HG03103 (cell line): ENCODE data around the gene ISG20.
"Not testable (repeated sequence)": the region's sequence is repeated elsewhere in the genome, so short reads cannot be mapped to it uniquely, and the experiment has no call there.

Experiments used
- ATAC-seq: cut with Tn5 transposase; IDR thresholded peaks from one replicate; pipeline ENCODE4 v1.9.1; 2021; ENCODE audit warnings: low read depth; ENCODE audit not compliant: unreplicated experiment

The ISG20 gene

GRCh38 chr15:88634449-88634848, 4.4 kb upstream of the ISG20 start:
- ATAC-seq, result no peak

GRCh38 chr15:88635318-88635717, 3.5 kb upstream of the ISG20 start:
- peak; percentile 29 for ATAC-seq

GRCh38 chr15:88636050-88636449, 2.8 kb upstream of the ISG20 start:
- no peak for ATAC-seq

DNA sequence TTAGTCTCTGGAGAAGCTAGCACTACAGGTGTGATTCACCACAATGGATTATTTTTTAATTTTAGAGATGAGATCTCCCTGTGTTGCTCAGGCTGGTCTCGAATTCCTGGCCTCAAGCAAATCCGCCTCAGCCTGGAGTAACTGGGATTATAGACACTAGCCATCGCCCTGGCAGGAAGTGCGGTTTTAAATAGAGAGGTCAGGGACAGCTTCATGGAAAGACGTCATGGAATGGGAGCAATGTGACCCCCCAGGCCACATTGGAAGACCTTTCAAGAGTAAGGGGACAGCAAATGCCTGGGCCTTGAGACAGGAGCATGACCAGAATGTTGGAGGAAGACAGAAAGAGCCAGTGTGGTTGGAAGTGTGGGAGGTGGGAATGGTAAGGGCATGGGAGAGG, 2.2 kb upstream of the ISG20 start:
- ATAC-seq, result no peak

DNA sequence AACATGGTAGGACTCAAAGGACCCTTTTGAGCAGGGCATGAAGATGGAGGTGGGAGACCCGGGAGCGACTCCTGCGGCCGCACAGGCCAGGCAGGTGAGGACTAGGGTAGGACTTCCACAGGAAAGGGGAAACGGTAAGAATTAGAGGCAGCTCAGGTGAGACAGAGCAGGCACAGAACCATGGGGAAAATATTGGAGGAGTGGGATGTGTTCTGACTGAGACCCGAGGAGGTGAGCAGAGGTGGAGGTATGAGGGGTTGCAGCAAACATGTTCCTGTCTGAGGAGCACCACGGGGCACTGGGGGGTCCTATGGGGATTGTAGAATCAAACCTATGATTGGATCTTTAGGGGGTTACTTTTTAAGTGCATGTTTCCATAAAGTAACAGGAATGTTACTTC, 1.4 kb upstream of the ISG20 start:
- no peak for ATAC-seq

GRCh38 chr15:88637841-88638625, 783 bp upstream of the ISG20 start:
- ATAC-seq, result no peak

DNA sequence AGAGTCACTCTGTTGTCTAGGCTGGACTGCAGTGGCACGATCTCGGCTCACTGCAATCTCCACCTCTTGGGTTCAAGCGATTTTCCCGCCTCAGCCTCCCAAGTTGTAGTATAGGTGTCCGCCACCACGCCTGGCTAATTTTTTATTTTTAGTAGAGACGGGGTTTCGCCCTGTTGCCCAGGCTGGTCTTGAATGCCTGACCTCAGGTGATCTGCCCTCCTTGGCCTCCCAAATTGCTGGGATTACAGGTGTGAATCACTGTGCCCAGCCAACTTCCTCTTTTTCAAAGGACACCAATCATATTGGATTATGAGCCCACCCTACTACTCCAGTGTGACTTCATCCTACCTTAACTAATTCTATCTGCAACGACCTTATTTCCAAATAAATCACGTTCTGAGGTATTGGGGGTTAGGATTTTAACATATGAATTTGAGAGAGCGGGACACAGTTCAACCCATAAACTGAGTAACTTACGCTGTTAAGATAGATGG, 3.2 kb downstream of the ISG20 start:
- no peak for ATAC-seq

DNA sequence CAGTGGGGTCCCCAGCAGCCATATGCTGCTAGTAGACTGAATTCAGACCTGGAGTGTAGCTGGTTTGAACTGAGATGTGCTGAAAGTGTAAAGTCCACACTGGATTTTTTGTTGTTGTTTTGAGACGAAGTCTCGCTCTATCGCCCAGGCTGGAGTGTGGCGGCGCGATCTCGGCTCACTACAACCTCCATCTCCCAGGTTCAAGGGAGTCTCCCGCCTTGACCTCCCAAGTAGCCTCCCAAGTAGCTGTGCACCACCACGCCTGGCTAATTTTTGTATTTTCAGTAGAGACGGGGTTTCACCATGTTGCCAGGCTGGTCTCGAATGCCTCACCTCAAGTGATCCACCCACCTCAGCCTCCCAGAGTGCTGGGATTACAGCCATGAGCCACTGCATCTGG, 3.7 kb downstream of the ISG20 start:
- ATAC-seq, result not testable (repeated sequence)

DNA sequence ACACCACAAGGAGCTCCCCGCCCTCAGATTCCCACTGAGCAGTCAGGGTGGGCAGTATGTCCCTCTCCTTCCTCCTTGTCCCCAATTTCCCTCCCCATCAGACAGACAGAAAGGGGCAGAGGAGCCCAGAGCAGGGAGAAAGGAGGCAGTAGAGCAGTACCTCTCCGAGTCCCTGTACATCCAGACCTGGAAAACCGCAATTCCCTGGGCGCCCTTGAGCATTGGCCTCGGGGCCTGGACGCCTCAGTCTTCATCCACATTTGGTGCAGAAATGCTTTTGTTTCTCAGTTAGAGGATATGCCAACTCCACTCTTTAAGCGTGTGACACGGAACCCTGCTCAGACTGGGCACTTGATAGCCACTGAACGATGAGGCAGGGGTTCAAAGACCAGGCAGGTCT, 5.9 kb downstream of the ISG20 start:
- no peak for ATAC-seq

DNA sequence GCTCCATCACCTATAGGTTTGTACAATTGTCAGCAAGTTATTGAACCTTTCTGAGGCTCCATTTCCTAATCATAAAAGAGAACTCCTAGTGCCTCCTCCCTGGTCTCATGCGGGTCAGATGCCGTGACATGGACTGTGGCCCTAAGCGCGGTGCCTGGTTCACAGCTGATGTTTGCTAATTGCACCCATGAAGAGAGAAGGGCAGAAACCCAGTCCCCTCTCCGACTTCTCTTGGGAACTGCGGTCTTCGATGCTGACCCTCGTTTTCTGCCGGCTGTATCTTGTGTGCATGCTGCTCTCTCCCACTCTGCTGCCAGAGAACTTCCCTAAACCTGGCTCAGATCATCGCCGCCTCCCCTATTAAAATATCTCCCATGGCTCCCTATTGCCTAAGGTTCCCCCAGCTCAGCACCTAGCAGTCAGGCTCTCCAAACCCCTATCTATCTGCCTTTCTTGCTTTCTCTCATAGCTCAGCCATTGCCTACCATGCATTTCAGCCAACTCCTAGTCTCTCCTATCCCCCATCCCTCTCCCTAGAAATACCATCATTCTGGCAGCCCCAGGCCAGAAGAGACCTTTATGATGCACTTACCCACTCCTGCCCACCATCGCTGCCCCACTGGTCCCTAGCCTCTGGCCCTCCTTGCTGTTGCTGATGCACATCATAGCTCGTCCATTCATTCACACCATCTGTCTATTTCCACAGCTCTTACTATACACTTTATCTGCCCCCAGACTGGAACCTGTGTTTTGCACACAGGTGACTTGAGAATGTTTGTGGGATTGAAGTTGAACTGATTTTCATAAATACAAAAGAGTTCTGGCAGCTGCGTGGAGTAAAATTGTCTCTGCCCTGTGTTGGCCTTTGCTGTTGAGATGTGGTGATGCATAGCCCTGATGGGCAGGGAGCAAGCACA, 6.6 kb downstream of the ISG20 start:
- no peak for ATAC-seq

DNA sequence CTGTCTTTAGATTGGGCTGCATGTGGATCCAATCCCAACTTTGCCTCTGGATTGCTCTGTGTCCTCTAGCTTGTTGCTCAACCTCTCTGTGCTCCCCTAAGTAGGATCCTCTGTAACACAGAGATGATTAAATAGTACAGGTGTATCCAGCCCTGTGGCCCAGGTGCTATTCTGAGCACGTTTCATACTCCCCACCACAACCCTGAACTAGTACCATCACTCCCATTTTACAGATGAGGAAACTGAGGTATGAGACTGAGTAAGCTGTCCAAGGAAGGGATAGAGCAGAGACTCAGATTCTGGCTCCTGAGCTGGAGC, 7.2 kb downstream of the ISG20 start:
- ATAC-seq, result no peak

GRCh38 chr15:88646951-88647350, 8.1 kb downstream of the ISG20 start:
- no peak for ATAC-seq

- ATAC-seq, result no peak
Observed at GRCh38 chr15:88647351-88648105, 8.7 kb downstream of the ISG20 start.

- no peak for ATAC-seq
Observed at GRCh38 chr15:88648357-88649214, 9.8 kb downstream of the ISG20 start.

GRCh38 chr15:88649286-88649733, 10.5 kb downstream of the ISG20 start:
- peak; percentile 58 for ATAC-seq

DNA sequence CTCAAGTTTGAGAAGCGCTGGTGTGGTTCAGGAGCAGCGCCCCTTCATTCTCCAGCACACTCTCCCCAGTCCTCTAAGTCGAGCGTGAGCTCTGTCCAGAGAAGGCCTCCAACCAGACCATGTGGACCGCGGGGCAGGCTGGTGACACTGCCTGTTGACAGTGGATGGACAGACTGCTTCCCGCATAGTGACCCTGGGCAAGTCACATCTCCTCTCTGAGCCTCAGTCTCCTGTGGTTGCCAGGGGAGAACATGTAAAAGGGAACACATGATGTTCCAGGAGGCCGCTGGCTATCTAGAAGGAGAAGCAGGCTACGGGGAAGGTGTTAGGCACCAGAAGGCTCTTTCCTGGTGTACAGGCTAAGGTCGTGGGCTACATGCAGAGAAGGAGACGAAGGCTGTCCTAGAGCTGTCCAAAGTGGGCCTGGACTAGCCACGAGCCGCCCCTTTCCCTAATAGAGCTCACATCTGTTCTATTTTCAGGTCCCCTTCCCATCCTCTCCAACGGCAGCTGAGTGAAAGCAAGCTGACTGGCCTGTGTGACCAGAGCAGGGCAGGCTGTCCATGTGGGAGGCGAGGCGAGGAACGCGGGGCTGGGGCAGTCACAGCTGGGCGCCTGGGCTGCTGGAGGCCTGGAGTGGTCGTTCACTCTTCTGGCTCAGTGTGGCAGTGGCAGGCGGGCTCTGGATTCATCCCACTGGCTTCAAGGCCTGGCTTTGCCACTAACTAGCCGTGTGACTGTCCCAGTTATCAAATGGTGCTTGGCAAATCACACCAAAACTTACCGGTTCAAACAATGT, 11.1 kb downstream of the ISG20 start:
- no peak for ATAC-seq

GRCh38 chr15:88650556-88650955, 11.7 kb downstream of the ISG20 start:
- ATAC-seq, result no peak

DNA sequence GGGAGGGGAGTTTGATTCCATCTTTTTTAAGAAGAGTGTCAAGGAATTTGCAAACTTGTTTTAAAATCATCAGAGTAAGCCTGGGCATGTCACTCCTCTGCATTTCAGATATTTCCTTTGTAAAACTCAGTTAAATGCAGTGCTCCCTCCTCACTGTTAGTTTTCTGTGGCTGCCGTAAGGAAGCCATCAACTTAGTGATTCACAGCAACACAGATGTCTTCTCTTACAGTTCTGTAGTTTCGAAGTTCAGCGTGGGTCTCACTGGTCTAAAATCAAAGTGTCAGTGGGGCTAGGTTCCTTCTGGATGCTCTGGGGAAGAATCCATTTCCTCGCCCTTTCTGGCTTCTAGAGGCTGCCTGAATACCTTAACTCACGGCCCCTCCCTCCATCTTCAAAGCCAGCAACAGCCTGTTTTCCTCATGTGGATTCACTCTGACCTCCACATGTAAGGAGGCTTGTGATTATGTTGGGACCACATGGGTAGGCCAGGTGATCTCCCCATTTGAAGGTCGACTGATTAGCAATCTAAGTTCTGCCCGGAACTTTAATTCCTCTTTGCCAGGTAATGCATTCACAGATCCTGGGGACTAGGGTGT, 12.4 kb downstream of the ISG20 start:
- no peak for ATAC-seq

DNA sequence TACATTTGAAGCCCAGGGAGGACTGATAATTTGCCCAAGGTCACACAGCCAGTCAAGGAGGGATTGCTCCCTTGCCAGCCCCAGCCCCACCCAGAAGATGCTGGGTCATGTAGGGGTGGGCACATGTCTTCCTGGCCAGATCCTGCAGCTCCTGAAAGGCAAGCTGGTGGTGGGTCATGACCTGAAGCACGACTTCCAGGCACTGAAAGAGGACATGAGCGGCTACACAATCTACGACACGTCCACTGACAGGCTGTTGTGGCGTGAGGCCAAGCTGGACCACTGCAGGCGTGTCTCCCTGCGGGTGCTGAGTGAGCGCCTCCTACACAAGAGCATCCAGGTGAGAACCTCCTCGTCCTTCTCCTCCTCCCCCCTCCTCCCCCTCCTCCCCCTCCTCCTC, 13.2 kb downstream of the ISG20 start:
- ATAC-seq, result no peak
